Muscle layer of duodenum (tissue), 2 donors: Measurements from ENCODE around the gene PTPN11.
"Not testable (repeated sequence)": the region's sequence is repeated elsewhere in the genome, so short reads cannot be mapped to it uniquely, and the experiment has no call there.

Experiments used
- H3K27ac ChIP-seq: one replicate; pipeline ENCODE4 v1.7.0; 2013; ENCODE audit warnings: mild to moderate bottlenecking, low read length
- H3K27me3 ChIP-seq: one replicate; pipeline ENCODE4 v1.7.0; 2013; ENCODE audit warnings: low read depth, mild to moderate bottlenecking, control low read depth, low read length
- H3K36me3 ChIP-seq, 2 donors: one replicate each; pipeline ENCODE4 v1.7.0; 2013; ENCODE audit warnings: low read length in 2 of 2, control low read depth in 1 of 2, mild to moderate bottlenecking in 1 of 2; ENCODE audit not compliant: insufficient read depth in 2 of 2, control insufficient read depth in 1 of 2
- H3K4me1 ChIP-seq, 2 donors: one replicate each; pipeline ENCODE4 v1.7.0; 2013; ENCODE audit warnings: low read length in 2 of 2, mild to moderate bottlenecking in 2 of 2, control low read depth in 1 of 2, moderate library complexity in 1 of 2; ENCODE audit not compliant: insufficient read depth in 2 of 2, control insufficient read depth in 1 of 2
- H3K4me3 ChIP-seq, 2 donors: one replicate each; pipeline ENCODE4 v1.7.0; 2013; ENCODE audit warnings: low read length in 2 of 2, low read depth in 1 of 2, mild to moderate bottlenecking in 1 of 2
- H3K9me3 ChIP-seq, 2 donors: one replicate each; pipeline ENCODE4 v1.7.0; 2013; ENCODE audit warnings: low read length in 2 of 2, control low read depth in 1 of 2, mild to moderate bottlenecking in 1 of 2; ENCODE audit not compliant: control insufficient read depth in 1 of 2
- donor health status: healthy.

Gene PTPN11

GRCh38 chr12:112413855-112414625 is 4.7 kb upstream of the PTPN11 start:
- Histone ChIP-seq H3K4me1 (peaks cover 0 to 6% of the 10 kb centered on the region in 2 donors), H3K9me3 (no peaks in the 10 kb centered on the region), H3K27me3 (no peaks in the 10 kb centered on the region), H3K4me3 (no peak overlapping the region), H3K27ac (no peak overlapping the region), H3K36me3 (peaks cover 0 to 4% of the 10 kb centered on the region in 2 donors)

DNA sequence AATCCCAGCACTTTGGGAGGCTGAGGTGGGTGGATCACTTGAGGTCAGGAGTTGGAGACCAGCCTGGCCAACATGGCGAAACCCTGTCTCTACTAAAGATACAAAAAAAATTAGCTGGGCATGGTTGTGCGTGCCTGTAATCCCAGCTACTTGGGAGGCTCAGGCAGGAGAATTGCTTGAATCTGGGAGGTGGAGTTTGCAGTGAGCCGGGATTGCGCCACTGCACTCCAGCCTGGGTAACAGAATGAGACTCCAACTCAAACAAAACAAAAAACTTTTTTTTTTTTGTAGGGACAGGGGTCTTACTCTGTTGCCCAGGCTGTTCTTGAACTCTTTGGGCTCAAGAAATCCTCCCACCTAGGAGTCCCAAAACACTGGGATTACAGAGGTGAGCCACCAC is 3.3 kb upstream of the PTPN11 start:
- not testable (repeated sequence) for H3K27me3 ChIP-seq, H3K27ac ChIP-seq, H3K9me3 ChIP-seq, H3K4me3 ChIP-seq
- peaks cover 0 to 12% of the 10 kb centered on the region in 2 donors for H3K36me3 ChIP-seq
- H3K4me1 ChIP-seq: peaks cover 3 to 16% of the 10 kb centered on the region in 2 donors

GRCh38 chr12:112418273-112418607 is 507 bp upstream of the PTPN11 start:
- Histone ChIP-seq H3K9me3 (no peaks in the 10 kb centered on the region), H3K36me3 (peaks cover 0 to 16% of the 10 kb centered on the region in 2 donors), H3K4me1 (peaks cover 10 to 39% of the 10 kb centered on the region in 2 donors), H3K27me3 (no peaks in the 10 kb centered on the region), H3K27ac (peak overlapping the region; percentile 87), H3K4me3 (peak overlapping the region; percentile 85 to 87)

- H3K4me3 ChIP-seq: peak overlapping the region; percentile 85 to 87
Measured at GRCh38 chr12:112419297-112420133, 768 bp downstream of the PTPN11 start.

GRCh38 chr12:112420740-112421139 is 2.0 kb downstream of the PTPN11 start:
- Histone ChIP-seq H3K4me1 (peaks cover 10 to 44% of the 10 kb centered on the region in 2 donors), H3K36me3 (peaks cover 0 to 16% of the 10 kb centered on the region in 2 donors), H3K27me3 (no peaks in the 10 kb centered on the region), H3K9me3 (no peaks in the 10 kb centered on the region), H3K27ac (no peak overlapping the region), H3K4me3 (no peak overlapping the region)

More at GRCh38 chr12:112419297-112420133, 768 bp downstream of the PTPN11 start:
- H3K36me3 ChIP-seq: peaks cover 0 to 16% of the 10 kb centered on the region in 2 donors
- no peaks in the 10 kb centered on the region for H3K27me3 ChIP-seq
- no peaks in the 10 kb centered on the region for H3K9me3 ChIP-seq
- H3K4me1 ChIP-seq: peaks cover 10 to 44% of the 10 kb centered on the region in 2 donors
- peak overlapping the region; percentile 89 for H3K27ac ChIP-seq

DNA sequence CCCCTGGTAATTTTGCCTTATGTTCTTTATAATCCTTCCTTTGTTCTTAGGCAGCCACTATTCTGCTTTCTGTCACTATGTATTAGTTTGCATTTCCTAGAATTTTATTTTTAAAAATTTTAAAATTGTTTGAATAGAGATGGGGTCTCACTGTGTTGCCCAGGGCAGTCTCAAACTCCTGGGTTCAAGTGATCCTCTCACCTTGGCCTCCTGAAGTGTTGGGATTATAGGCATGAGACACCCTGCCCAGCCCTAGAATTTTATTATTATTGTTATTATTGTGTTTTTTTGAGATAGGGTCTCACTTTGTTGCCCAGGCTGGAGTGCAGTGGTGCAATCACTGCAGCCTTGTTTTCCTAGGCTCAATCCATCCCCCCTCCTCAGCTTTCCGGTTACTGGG is 2.6 kb downstream of the PTPN11 start:
- peaks cover 0 to 16% of the 10 kb centered on the region in 2 donors for H3K36me3 ChIP-seq
- no peak overlapping the region for H3K27ac ChIP-seq
- peaks cover 10 to 44% of the 10 kb centered on the region in 2 donors for H3K4me1 ChIP-seq

GRCh38 chr12:112422531-112422930 is 3.8 kb downstream of the PTPN11 start:
- H3K36me3 ChIP-seq: peaks cover 0 to 16% of the 10 kb centered on the region in 2 donors
- peaks cover 10 to 44% of the 10 kb centered on the region in 2 donors for H3K4me1 ChIP-seq
- no peak overlapping the region for H3K27ac ChIP-seq
- no peak overlapping the region for H3K4me3 ChIP-seq
- no peaks in the 10 kb centered on the region for H3K9me3 ChIP-seq
- no peaks in the 10 kb centered on the region for H3K27me3 ChIP-seq

More for the DNA sequence above, 2.6 kb downstream of the PTPN11 start:
- Histone ChIP-seq H3K27me3 (no peaks in the 10 kb centered on the region), H3K4me3 (no peak overlapping the region), H3K9me3 (no peaks in the 10 kb centered on the region)

DNA sequence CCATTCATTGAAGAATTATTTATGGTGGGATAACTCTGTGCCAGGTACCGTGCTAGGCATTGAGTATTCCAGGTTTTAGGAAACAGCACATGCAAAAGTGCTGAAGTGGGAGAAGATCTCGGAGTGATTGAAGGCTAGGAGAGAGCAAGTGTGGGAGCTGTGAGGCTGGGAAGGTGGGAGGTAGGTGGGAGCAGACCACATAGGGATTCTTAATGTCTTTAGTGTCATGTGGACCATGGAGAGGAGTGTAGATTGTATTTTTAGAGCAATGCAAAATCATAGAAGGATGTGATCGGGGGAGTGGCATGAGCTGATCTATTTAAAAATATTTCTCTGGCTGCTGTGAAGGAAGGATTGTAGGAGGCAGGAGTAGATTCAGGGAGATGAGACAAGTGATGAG is 5.4 kb downstream of the PTPN11 start:
- Histone ChIP-seq H3K4me1 (peaks cover 10 to 38% of the 10 kb centered on the region in 2 donors), H3K9me3 (no peaks in the 10 kb centered on the region), H3K27ac (no peak overlapping the region), H3K4me3 (no peak overlapping the region), H3K36me3 (peaks cover 0 to 12% of the 10 kb centered on the region in 2 donors), H3K27me3 (no peaks in the 10 kb centered on the region)

- Histone ChIP-seq H3K27me3 (no peaks in the 10 kb centered on the region), H3K9me3 (no peaks in the 10 kb centered on the region), H3K36me3 (peaks cover 0 to 4% of the 10 kb centered on the region in 2 donors), H3K4me3 (no peak overlapping the region), H3K27ac (no peak overlapping the region), H3K4me1 (peaks cover 4 to 25% of the 10 kb centered on the region in 2 donors)
Measured at GRCh38 chr12:112425582-112426382, 7.0 kb downstream of the PTPN11 start.

GRCh38 chr12:112427760-112428159 is 9.0 kb downstream of the PTPN11 start:
- Histone ChIP-seq H3K9me3 (no peaks in the 10 kb centered on the region), H3K4me1 (peaks cover 0 to 9% of the 10 kb centered on the region in 2 donors), H3K27me3 (no peaks in the 10 kb centered on the region), H3K36me3 (peaks cover 0 to 4% of the 10 kb centered on the region in 2 donors), H3K27ac (no peak overlapping the region), H3K4me3 (no peak overlapping the region)

DNA sequence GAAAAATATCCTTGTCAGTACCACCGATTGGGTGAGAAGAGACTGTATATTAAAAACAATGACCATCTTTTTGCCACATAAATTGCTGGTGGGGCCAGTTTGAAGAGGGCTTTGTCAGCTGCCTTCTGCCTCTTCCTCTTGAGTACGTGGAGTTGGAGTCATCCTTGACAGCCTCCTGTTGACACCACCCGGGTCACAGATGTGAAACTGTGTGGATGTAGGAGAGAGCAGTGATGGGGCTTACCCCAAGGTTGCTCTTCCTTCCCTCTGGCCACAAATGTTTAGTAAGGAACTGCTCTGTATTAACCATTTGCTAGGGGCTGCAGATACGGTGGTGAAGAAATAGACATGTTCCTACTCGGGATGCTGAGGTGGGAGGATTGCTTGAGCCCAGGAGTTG is 12.2 kb downstream of the PTPN11 start:
- no peaks in the 10 kb centered on the region for H3K9me3 ChIP-seq
- H3K27ac ChIP-seq: no peak overlapping the region
- no peaks in the 10 kb centered on the region for H3K36me3 ChIP-seq
- no peaks in the 10 kb centered on the region for H3K27me3 ChIP-seq
- no peaks in the 10 kb centered on the region for H3K4me1 ChIP-seq
- H3K4me3 ChIP-seq: no peak overlapping the region
